Activated T-helper 2 cell treated with anti-CD3 and anti-CD28 coated beads, Interferon-gamma antibody, Interleukin-2, Interleukin-4, amounts not matched to agents 10 μg/mL and 5 μg/mL and 100 μg/mL, durations not matched to agents 14 hours and 24 hours and 36 hours (primary cell): ENCODE data around the gene MLLT1. TPM values are rescaled to one million over a fixed set of nuclear protein-coding genes. Genes with fewer than 3 reads are reported as not detected.
"Not testable (repeated sequence)": the region's sequence is repeated elsewhere in the genome, so short reads cannot be mapped to it uniquely, and the experiment has no call there.

Experiments
- DNase-seq: peaks from one replicate; pipeline ENCODE4 v3.0.0; 2021; ENCODE audit warnings: low spot score
- H3K27ac Mint-ChIP-seq: one replicate; pipeline ENCODE4 v1.8.0; 2021; ENCODE audit warnings: mixed read lengths
- H3K27me3 Mint-ChIP-seq: one replicate; pipeline ENCODE4 v1.8.0; 2021; ENCODE audit warnings: low read depth, mixed read lengths
- H3K36me3 Mint-ChIP-seq: one replicate; pipeline ENCODE4 v1.8.0; 2021; ENCODE audit warnings: low read depth, mixed read lengths
- H3K4me1 Mint-ChIP-seq: one replicate; pipeline ENCODE4 v1.8.0; 2021; ENCODE audit warnings: low read depth, mixed read lengths
- H3K4me3 Mint-ChIP-seq: one replicate; pipeline ENCODE4 v1.8.0; 2021; ENCODE audit warnings: low read depth, mild to moderate bottlenecking, moderate library complexity, mixed read lengths
- H3K9me3 Mint-ChIP-seq: one replicate; pipeline ENCODE4 v1.8.0; 2021; ENCODE audit warnings: mixed read lengths
- intact Hi-C: fragments of 100-400 bp; cut with micrococcal nuclease; formaldehyde crosslinking; loops from one replicate; pipeline ENCODE4 v1.15.1; 2023
- total RNA-seq: library from RNA; stranded (reverse); gene quantifications from 2 replicates; pipeline ENCODE4 v1.2.3, GENCODE V29; 2022

MLLT1 gene, protein sequence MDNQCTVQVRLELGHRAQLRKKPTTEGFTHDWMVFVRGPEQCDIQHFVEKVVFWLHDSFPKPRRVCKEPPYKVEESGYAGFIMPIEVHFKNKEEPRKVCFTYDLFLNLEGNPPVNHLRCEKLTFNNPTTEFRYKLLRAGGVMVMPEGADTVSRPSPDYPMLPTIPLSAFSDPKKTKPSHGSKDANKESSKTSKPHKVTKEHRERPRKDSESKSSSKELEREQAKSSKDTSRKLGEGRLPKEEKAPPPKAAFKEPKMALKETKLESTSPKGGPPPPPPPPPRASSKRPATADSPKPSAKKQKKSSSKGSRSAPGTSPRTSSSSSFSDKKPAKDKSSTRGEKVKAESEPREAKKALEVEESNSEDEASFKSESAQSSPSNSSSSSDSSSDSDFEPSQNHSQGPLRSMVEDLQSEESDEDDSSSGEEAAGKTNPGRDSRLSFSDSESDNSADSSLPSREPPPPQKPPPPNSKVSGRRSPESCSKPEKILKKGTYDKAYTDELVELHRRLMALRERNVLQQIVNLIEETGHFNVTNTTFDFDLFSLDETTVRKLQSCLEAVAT
- total RNA-seq, result 58.7 and 61.8 TPM in 2 replicates

DNA sequence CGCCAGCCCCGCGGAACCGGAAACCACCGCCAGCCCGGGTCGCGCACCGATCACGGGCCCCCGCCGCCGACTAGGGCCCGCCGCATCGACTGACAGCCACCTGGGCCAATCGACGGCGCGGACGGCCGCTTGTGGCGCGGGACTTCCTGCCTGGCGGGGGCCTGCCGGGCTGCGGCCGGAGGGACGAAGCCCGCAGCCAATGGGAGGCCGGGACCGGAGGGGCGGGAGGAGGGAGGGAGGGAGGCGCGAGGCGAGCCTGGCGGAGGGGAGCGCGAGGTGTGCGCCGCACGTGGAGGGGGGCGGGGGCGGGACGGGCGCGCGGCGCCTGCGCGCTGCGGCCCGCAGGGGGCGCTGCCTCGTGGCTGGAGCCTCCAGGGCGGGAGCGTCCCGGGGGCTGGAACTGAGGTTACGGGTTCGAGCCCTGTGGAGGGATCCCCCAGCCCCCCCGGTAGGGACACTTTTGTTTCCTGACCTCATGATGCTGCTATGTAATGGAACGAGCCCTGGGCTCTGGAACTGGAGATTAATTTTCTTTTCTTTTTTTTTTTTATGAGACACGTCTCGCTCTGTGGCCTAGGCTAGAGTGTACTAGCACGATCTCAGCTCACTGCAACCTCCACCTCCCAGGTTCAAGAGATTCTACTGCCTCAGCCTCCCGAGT is at the start of gene MLLT1:
Gene MLLT1, minus strand, starts transcription at position 45 of the 661 bp plus-strand sequence. CDS start 191 bp downstream, outside the sequence.
- DNase-seq, result peak; percentile 94
- peak within 1 kb of the TSS; percentile 94 for H3K4me3 Mint-ChIP-seq
- peak within 1 kb of the TSS; percentile 68 for H3K27ac Mint-ChIP-seq
- H3K9me3 Mint-ChIP-seq, result no peaks in the 10 kb centered on the region
- no peaks in the 10 kb centered on the region for H3K27me3 Mint-ChIP-seq
- H3K4me1 Mint-ChIP-seq, result peaks cover 18% of the 10 kb centered on the region
- H3K36me3 Mint-ChIP-seq, result peaks cover 11% of the 10 kb centered on the region
- intact Hi-C loops, result no loop called here

DNA sequence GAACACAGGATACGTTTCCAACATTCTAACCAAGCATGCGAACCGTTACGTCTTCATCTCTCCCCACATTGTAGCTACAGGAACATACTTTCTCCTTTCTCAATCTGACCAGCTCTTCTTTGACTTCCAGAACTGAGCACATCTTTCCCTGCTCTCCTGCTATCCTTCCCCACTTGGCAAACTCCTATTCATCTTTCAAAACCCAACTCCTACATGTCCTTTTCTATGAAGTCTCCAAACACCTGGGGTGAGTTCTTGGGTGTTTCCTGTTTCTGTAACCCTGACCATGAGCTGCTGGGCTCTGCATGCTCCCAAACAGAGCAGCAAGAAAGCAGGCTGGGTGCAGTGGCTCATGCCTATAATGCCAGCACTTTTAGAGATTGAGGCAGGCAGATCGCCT is 47.0 kb upstream of the MLLT1 start:
- H3K9me3 Mint-ChIP-seq, result no peaks in the 10 kb centered on the region

DNA sequence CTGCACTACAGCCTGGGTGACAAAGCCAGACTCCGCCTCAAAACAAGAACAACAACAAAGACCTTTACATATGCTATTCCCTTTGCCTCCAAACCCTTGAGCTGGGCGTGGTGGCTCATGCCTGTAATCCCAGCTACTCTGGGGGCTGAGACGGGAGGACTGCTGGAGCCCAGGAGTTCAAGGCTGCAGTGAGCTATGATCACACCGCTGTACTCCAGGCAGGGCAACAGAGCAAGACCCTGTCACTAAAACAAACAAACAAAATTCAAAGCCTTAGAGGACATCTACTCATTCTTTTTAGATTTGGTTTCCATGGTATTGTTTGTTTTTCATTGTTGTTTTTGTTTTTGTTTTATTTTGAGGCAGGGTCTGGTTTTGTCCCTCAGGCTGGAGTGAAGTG is 45.8 kb upstream of the MLLT1 start:
- DNase-seq, result no peak
- Mint-ChIP-seq H3K4me1 (no peaks in the 10 kb centered on the region), H3K27me3 (no peaks in the 10 kb centered on the region), H3K4me3 (no peak overlapping the region), H3K27ac (no peak overlapping the region), H3K36me3 (no peaks in the 10 kb centered on the region), H3K9me3 (no peaks in the 10 kb centered on the region)
- intact Hi-C loops, result no loop called here

More for the DNA sequence above, 47.0 kb upstream of the MLLT1 start:
- no peak overlapping the region for H3K27ac Mint-ChIP-seq
- H3K4me3 Mint-ChIP-seq, result no peak overlapping the region
- no peaks in the 10 kb centered on the region for H3K4me1 Mint-ChIP-seq
- no peaks in the 10 kb centered on the region for H3K36me3 Mint-ChIP-seq
- intact Hi-C loops, result no loop called here
- H3K27me3 Mint-ChIP-seq, result no peaks in the 10 kb centered on the region
- no peak for DNase-seq

DNA sequence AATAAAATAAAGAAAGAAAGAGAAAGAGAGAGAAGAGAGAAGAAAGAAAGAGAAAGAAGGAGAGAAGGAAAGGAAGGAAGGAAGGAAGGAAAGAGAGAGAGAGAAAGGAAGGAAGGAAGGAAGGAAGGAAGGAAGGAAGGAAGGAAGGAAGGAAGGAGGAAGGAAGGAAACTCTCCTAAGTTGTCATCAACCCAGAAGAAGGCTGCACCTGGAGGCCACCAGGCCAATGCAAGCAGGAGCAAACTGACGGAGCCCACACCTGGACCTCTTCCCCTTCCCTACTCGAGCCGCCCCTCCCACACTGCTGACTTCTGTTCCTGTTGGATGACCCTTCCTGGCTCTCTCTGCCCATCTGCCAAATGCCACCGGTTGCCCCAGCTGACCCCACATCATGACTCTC is 45.0 kb upstream of the MLLT1 start:
- H3K27ac Mint-ChIP-seq, result no peak overlapping the region
- no peak overlapping the region for H3K4me3 Mint-ChIP-seq
- H3K4me1 Mint-ChIP-seq, result no peaks in the 10 kb centered on the region
- no peaks in the 10 kb centered on the region for H3K27me3 Mint-ChIP-seq
- DNase-seq, result no peak
- H3K9me3 Mint-ChIP-seq, result no peaks in the 10 kb centered on the region
- intact Hi-C loops, result no loop called here
- no peaks in the 10 kb centered on the region for H3K36me3 Mint-ChIP-seq

DNA sequence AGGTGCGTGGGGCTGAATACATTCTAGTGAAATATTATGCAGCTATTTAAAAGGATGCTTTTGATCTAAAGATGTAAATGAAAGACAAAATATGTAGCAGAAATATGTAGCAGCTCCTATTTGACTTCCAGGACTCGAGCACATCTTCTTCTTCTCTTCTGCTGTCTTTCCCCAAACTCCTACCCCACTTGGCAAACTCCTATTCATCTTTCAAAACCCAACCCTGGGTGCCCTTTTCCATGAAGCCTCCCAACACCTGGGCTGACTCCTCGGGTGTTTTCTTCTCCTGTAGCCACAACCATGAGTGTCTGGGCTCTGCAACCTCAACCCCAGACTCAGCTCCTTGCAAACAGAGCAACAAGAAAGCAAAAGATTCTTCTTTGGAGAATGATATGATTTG is 42.5 kb upstream of the MLLT1 start:
- Mint-ChIP-seq H3K4me3 (no peak overlapping the region), H3K4me1 (no peaks in the 10 kb centered on the region), H3K9me3 (no peaks in the 10 kb centered on the region), H3K27me3 (no peaks in the 10 kb centered on the region), H3K36me3 (no peaks in the 10 kb centered on the region), H3K27ac (no peak overlapping the region)
- intact Hi-C loops, result no loop called here
- DNase-seq, result no peak

DNA sequence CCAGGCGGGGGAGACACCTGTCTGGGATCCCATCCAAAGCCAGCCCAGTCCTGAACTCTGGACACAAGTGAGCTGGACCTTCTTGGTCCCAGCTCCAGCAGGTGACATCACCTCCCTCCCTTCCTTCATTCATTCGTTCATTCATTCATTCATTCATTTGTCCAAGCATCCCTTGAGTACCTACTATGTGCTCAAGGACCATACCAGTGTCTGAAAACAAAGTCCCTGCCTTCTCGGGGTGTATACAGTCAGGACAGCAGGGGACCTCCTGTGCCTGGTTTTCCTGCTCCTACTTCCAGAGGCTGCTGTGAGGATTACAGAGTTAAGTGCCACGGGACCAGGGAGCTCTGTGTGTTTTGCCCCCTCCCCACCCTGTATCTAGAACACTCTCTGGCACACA is 39.6 kb upstream of the MLLT1 start:
- Mint-ChIP-seq H3K4me1 (no peaks in the 10 kb centered on the region), H3K27ac (no peak overlapping the region)
- intact Hi-C loops, result no loop called here

DNA sequence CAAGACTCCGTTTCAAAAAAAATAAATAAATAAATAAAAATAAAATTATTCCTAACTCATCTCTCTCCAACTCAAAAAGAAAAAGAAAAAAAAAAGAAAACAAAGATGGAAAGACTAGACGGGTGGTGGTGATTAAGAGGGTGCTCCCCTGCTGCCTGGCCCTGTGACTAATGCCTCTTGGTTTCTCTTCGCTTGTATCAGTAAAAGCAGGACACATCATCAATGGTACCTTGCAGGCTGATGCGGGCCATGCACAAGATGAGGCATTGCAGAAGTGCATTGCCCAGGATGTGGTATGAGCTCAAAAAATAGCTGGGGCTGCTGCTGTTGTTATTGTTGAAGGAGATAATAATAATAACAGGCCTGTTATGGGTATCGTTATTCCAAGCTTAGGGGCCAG is 39.0 kb upstream of the MLLT1 start:
- Mint-ChIP-seq H3K36me3 (no peaks in the 10 kb centered on the region), H3K27me3 (no peaks in the 10 kb centered on the region), H3K4me3 (no peak overlapping the region), H3K9me3 (no peaks in the 10 kb centered on the region), H3K4me1 (no peaks in the 10 kb centered on the region), H3K27ac (no peak overlapping the region)
- intact Hi-C loops, result no loop called here
- no peak for DNase-seq

More for the DNA sequence above, 39.6 kb upstream of the MLLT1 start:
- H3K4me3 Mint-ChIP-seq, result no peak overlapping the region
- no peak for DNase-seq
- no peaks in the 10 kb centered on the region for H3K9me3 Mint-ChIP-seq
- H3K27me3 Mint-ChIP-seq, result no peaks in the 10 kb centered on the region
- no peaks in the 10 kb centered on the region for H3K36me3 Mint-ChIP-seq

DNA sequence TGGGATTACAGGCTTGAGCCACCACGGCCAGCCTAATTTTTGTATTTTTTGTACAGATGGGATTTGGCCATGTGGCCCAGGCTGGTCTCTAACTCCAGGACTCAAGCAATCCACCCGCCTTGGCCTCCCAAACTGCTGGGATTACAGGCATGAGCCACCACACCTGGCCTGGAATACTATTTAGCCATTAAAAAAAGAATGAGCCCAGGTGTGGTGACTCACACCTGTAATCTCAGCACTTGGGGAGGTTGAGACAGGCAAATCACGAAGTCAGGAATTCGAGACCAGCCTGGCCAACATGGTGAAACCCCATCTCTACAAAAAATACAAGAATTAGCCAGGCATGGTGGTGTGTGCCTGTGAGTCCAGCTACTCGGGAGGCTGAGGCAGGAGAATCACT is 35.9 kb upstream of the MLLT1 start:
- DNase-seq, H3K4me1 Mint-ChIP-seq, intact Hi-C loops, H3K27me3 Mint-ChIP-seq, H3K9me3 Mint-ChIP-seq, H3K27ac Mint-ChIP-seq, H3K4me3 Mint-ChIP-seq, H3K36me3 Mint-ChIP-seq: not testable (repeated sequence)

DNA sequence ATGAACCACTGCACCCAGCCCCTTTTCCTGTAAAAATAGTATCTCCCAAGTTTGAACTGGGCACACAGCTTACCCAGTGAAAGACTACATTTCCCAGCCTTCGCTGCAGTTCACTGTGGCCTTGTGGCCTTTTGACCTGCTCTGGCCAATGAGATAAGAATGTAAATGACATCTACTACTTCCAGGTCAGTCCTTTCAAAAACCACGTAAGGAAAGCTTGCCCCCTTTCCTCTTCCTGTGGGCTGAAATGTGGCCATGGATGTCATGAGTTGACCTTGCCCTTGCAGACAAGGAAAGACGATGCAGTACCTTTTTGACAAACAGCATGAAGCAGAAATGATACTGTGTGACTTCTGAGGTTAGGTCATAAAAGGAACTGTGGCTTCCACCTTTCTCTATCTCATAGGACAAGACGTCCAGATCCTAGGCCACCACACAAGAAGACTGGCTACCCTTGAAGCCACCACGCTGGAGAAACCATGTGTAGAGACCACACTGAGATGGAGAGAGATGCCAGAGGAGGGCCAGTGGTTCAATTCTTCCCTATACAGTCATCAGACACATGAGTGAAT is 33.7 kb upstream of the MLLT1 start:
- no peak overlapping the region for H3K27ac Mint-ChIP-seq
- intact Hi-C loops, result no loop called here
- H3K27me3 Mint-ChIP-seq, result no peaks in the 10 kb centered on the region
- H3K36me3 Mint-ChIP-seq, result no peaks in the 10 kb centered on the region
- H3K4me3 Mint-ChIP-seq, result no peak overlapping the region
- H3K4me1 Mint-ChIP-seq, result no peaks in the 10 kb centered on the region
- H3K9me3 Mint-ChIP-seq, result no peaks in the 10 kb centered on the region
- DNase-seq, result no peak

DNA sequence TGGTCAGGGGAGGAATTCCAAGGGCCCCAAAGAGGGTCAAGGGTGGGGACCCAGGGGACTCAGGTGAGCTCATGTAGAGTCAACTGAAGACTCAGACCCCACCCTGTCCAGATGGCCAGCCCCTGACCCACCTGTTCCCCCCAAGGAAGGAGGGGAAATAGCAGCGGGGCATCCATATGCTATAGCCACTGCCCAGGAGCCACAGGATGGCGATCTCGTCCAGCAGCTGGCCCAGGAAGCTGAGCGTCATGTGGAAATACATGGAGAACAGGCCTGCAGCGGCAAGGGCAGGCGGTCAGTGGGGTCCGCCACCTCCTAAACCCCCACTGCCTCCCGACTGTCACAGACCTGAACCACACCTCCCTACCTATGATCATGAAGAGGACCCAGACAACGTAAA is 32.2 kb upstream of the MLLT1 start:
- Mint-ChIP-seq H3K9me3 (no peaks in the 10 kb centered on the region), H3K27ac (no peak overlapping the region), H3K4me3 (no peak overlapping the region), H3K36me3 (no peaks in the 10 kb centered on the region), H3K4me1 (no peaks in the 10 kb centered on the region), H3K27me3 (no peaks in the 10 kb centered on the region)
- DNase-seq, result no peak
- intact Hi-C loops, result no loop called here

DNA sequence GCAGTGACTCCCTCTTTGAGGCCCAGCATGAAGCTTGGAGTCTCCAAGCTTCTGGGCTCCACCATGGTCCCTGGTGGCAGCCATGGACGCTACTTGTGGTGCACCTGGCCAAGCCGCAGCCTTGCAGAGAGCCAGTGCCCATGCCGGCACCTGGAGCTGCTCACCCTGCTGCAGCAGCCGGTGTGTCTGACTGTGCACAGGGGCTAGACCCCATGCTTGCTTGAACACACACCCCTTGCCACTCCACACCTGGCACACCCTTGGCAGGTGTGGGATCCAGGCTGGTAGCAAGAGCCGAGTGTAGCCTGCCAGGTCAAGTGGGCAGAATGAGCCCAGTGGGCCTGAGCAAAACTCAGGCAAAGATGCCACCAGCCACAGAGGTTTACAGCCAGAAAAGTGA is 18.6 kb upstream of the MLLT1 start:
- no peak for DNase-seq
- Mint-ChIP-seq H3K4me3 (no peak overlapping the region), H3K9me3 (peaks cover 12% of the 10 kb centered on the region), H3K27me3 (no peaks in the 10 kb centered on the region), H3K36me3 (peaks cover 2% of the 10 kb centered on the region), H3K27ac (no peak overlapping the region), H3K4me1 (peaks cover 3% of the 10 kb centered on the region)
- intact Hi-C loops, result loop anchor here (2.0 kb wide), 1 partner anchor 172 kb away; no protein-coding TSS in a partner anchor

DNA sequence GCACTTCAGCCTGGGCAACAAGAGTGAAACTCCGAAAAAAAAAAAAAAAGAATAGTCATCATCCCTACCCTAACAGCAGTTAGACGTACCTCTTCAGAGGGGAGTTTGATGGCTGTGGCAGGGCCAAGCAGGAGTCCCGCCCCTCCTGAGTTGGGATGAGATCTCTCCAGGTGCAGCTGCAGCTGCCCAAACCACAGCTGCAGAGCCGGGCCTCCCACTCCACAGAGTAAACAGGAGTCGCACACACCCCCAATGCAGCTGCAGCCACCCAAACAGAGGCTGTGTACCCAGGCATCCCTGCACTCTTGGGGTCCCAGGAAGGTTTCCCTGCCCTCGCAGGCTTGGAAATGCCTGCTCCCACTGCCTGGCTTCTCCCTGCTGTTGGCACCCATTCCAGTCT is 17.4 kb upstream of the MLLT1 start:
- no peaks in the 10 kb centered on the region for H3K27me3 Mint-ChIP-seq
- peaks cover 2% of the 10 kb centered on the region for H3K36me3 Mint-ChIP-seq
- no peak for DNase-seq
- H3K4me1 Mint-ChIP-seq, result peaks cover 3% of the 10 kb centered on the region
- intact Hi-C loops, result no loop called here
- H3K27ac Mint-ChIP-seq, result no peak overlapping the region
- H3K4me3 Mint-ChIP-seq, result no peak overlapping the region
- peaks cover 17% of the 10 kb centered on the region for H3K9me3 Mint-ChIP-seq

DNA sequence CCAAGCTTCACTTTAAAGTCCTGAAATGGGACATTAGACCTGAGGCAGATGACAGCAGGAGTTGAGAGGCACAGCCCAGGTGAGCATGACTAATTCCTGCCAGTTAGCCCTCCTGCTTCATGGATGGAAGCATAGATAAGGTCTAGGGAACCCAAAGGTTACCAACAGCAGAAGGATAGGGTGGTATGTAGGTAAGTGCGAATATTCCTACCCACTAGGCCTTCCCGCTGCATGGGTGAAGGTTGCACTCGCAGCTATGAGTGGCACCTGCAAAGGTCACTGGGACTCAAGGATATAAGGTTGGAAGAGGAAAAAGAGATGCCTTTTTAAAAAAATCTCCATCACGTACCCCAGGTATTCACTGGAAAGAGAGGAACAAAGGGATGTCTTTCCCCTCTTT is 12.2 kb upstream of the MLLT1 start:
- H3K4me3 Mint-ChIP-seq, result no peak overlapping the region
- no peaks in the 10 kb centered on the region for H3K4me1 Mint-ChIP-seq
- intact Hi-C loops, result no loop called here
- H3K27me3 Mint-ChIP-seq, result no peaks in the 10 kb centered on the region
- DNase-seq, result no peak
- peaks cover 60% of the 10 kb centered on the region for H3K9me3 Mint-ChIP-seq
- H3K27ac Mint-ChIP-seq, result no peak overlapping the region
- H3K36me3 Mint-ChIP-seq, result peaks cover 8% of the 10 kb centered on the region
